Upper lobe of left lung (tissue), 6 donors: ENCODE results near the gene SUN5. TPM values are rescaled to one million over a fixed set of nuclear protein-coding genes. Genes with fewer than 3 reads are reported as not detected.

Experiments
- ATAC-seq, 2 donors: fragments of 200-7000 bp; cut with Tn5 transposase; one replicate each; pipeline ENCODE4 v1.9.1; 2022; ENCODE audit warnings: mild to moderate bottlenecking in 2 of 2, moderate library complexity in 2 of 2; ENCODE audit not compliant: low FRiP score in 2 of 2
- DNase-seq, 2 donors: peaks; one replicate each; pipeline ENCODE4 v3.0.0-alpha.2; 2019 to 2020
- H3K27ac ChIP-seq, 4 donors: fragments of 200-600 bp; sonication (generic); one replicate each; pipeline ENCODE4 v1.5.1; 2016 to 2019
- H3K27me3 ChIP-seq, 4 donors: fragments of 200-600 bp; sonication (generic); one replicate each; pipeline ENCODE4 v1.5.1; 2017 to 2019
- H3K36me3 ChIP-seq, 4 donors: fragments of 200-600 bp; sonication (generic); one replicate each; pipeline ENCODE4 v1.5.1; 2016 to 2019
- H3K4me1 ChIP-seq, 4 donors: fragments of 200-600 bp; sonication (generic); one replicate each; pipeline ENCODE4 v1.5.1; 2018 to 2019
- H3K4me3 ChIP-seq, 4 donors: fragments of 200-600 bp; sonication (generic); one replicate each; pipeline ENCODE4 v1.5.1; 2017 to 2019; ENCODE audit warnings: mild to moderate bottlenecking in 2 of 4, moderate library complexity in 1 of 4
- H3K9me3 ChIP-seq, 4 donors: fragments of 200-600 bp; sonication (generic); one replicate each; pipeline ENCODE4 v1.5.1; 2018 to 2019
- CTCF ChIP-seq, 6 experiments: fragments of 450-650 bp in 4 of 6; fragments of 200-600 bp in 2 of 6; sonication (generic) in 2 of 6; IDR thresholded peaks; one replicate each; pipeline ENCODE4 v1.5.1; 2016 to 2019; ENCODE audit warnings: antibody characterized with exemption in 6 of 6
- EP300 ChIP-seq, 4 donors: sonication (generic); formaldehyde crosslinking; IDR thresholded peaks; one replicate each; pipeline ENCODE4 v1.5.1; 2017; ENCODE audit warnings: antibody characterized with exemption in 4 of 4, control low read depth in 2 of 4
- POLR2A ChIP-seq, 4 donors: fragments of 450-650 bp; IDR thresholded peaks; one replicate each; pipeline ENCODE4 v1.5.1; 2016 to 2017; ENCODE audit warnings: antibody characterized with exemption in 4 of 4, mild to moderate bottlenecking in 2 of 4
- POLR2AphosphoS5 ChIP-seq, 2 donors: sonication (generic); formaldehyde crosslinking; IDR thresholded peaks; one replicate each; pipeline ENCODE4 v1.5.1; 2017; ENCODE audit warnings: antibody characterized with exemption in 2 of 2
- WGBS, 2 donors: methylation state at CpG; one replicate each; pipeline ENCODE4 v1.1.5; 2017 to 2018; 5-methylcytosine and 5-hydroxymethylcytosine counted together
- total RNA-seq, 6 donors: library from RNA; depleted of rRNA in 4 of 6; stranded (reverse); fragments of >200 nt in 4 of 6; gene quantifications; one replicate each; pipeline versions ENCODE4 v1.1.0 to v1.2.1, GENCODE V29; 2016 to 2021
- donor health status: DM: no; HTN: no; CAD: no; lungs with moderate emphysema.
- donor health status: DM: no; HTN: yes; CAD: no; lungs with severe emphysema.

Gene SUN5
- total RNA-seq, 6 donors from 2014 or later = not detected

DNA sequence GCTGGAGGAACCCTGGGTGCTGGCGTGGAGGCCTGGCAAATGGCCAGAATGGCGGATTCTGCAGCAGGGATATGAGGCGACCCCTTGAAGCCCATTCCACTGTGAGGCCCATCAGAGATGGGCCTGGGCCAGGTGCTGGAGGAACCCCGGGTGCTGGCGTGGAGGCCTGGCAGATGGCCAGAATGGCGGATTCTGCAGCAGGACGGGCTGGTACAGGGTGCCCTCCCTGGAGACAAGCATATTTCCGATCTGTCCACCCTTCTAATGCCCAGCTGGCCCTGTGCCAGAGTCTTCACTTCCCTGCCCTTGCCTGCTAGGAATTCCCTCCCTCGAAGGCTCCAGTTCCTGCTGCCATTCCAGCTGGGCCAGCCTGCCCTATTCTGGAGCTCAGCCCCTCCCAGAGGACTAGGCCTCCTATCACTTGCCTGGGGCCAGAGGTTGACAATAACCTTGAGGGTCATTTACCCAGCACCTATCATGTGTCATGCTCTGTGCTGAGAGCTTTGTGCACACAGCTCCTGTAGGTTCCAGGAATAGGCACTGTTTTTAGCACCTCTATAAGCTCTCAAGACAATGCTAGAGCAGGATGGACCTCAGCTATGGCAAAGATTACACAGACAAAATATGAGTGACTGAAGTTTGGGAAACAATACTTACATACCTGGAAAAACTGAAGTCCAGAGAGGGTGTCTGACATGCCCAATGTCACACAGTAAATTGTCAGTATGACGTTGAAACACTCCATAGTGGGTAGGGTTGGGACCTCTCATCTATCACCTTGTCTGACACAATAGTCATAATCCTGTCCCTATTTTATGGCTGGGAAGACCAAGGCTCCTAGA is 21.4 kb downstream of the SUN5 start:
- Histone ChIP-seq H3K4me1 (peaks cover 0 to 6% (median 0%) of the 10 kb centered on the region in 4 donors), H3K9me3 (no peaks in the 10 kb centered on the region), H3K27me3 (no peaks in the 10 kb centered on the region), H3K36me3 (no peaks in the 10 kb centered on the region), H3K27ac (no peak overlapping the region), H3K4me3 (no peak overlapping the region)
- ATAC-seq (no peak), DNase-seq (no peak)
- WGBS, 2 donors = 48 to 53% methylated on average over 5 to 10 of the region's 10 CpGs
- TF ChIP-seq POLR2A (IDR thresholded peaks at IDR 0.05) = no peak
- TF ChIP-seq CTCF (IDR thresholded peaks at IDR 0.05) = no peak
- no peak for TF ChIP-seq EP300 (IDR thresholded peaks at IDR 0.05)
- no peak for TF ChIP-seq POLR2AphosphoS5 (IDR thresholded peaks at IDR 0.05)

GRCh38 chr20:32980990-32981389 is 23.2 kb downstream of the SUN5 start:
- no peaks in the 10 kb centered on the region for H3K9me3 ChIP-seq
- no peak for DNase-seq
- H3K4me3 ChIP-seq = no peak overlapping the region
- no peak for TF ChIP-seq POLR2AphosphoS5 (IDR thresholded peaks at IDR 0.05)
- TF ChIP-seq EP300 (IDR thresholded peaks at IDR 0.05) = no peak
- TF ChIP-seq POLR2A (IDR thresholded peaks at IDR 0.05) = no peak
- TF ChIP-seq CTCF (IDR thresholded peaks at IDR 0.05) = no peak
- 84 to 86% methylated on average over 6 of the region's 6 CpGs for WGBS, 2 donors
- H3K36me3 ChIP-seq = no peaks in the 10 kb centered on the region
- ATAC-seq = no peak
- no peak overlapping the region for H3K27ac ChIP-seq
- no peaks in the 10 kb centered on the region for H3K27me3 ChIP-seq
- peaks cover 0 to 6% (median 0%) of the 10 kb centered on the region in 4 donors for H3K4me1 ChIP-seq

DNA sequence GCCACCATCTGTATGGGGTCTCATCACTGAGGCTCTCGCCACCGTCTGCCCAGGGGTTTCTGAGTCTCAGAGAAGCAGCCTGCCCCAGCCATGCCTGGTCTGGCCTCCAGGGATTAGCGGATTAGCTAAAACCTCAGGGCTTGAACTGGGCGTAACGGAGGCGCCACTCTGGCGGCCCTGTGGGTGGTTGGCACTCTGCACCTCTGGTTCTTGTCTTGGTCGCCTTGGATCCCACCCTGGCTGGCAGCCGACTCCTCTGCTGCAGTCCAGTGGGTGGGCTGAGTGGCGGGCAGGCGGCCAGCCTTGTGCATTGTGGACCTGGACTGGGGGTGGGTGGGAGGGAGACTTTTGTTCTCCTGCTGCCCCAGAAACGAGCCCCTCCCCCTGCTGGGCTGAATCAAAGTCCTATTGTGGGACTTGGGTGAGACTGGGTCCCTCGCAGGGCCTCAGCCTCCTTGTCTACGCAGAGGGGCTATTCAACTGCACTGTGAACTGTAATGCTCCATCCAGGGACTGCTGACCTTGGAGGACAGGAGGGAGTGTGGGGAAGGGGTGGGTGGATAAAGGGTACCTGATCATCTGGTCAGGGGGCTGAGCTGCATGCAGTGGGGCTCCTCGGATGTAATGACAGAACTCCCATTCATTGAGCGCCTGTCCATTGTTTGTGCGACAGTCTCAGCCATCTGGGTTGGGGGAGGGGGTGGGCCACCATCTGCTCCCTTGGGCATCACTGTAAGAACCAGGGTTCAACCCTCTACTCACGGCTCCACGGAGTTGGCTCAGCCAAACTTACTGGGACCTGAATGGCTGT is 23.9 kb downstream of the SUN5 start:
- Histone ChIP-seq H3K4me1 (peaks cover 0 to 6% (median 0%) of the 10 kb centered on the region in 4 donors), H3K9me3 (no peaks in the 10 kb centered on the region), H3K27ac (no peak overlapping the region), H3K36me3 (no peaks in the 10 kb centered on the region), H3K4me3 (no peak overlapping the region), H3K27me3 (no peaks in the 10 kb centered on the region)
- DNase-seq (no peak), ATAC-seq (no peak)
- WGBS, 2 donors = 80 to 81% methylated on average over 5 to 19 of the region's 19 CpGs
- TF ChIP-seq EP300 (IDR thresholded peaks at IDR 0.05) = no peak
- no peak for TF ChIP-seq CTCF (IDR thresholded peaks at IDR 0.05)
- no peak for TF ChIP-seq POLR2A (IDR thresholded peaks at IDR 0.05)
- TF ChIP-seq POLR2AphosphoS5 (IDR thresholded peaks at IDR 0.05) = no peak

DNA sequence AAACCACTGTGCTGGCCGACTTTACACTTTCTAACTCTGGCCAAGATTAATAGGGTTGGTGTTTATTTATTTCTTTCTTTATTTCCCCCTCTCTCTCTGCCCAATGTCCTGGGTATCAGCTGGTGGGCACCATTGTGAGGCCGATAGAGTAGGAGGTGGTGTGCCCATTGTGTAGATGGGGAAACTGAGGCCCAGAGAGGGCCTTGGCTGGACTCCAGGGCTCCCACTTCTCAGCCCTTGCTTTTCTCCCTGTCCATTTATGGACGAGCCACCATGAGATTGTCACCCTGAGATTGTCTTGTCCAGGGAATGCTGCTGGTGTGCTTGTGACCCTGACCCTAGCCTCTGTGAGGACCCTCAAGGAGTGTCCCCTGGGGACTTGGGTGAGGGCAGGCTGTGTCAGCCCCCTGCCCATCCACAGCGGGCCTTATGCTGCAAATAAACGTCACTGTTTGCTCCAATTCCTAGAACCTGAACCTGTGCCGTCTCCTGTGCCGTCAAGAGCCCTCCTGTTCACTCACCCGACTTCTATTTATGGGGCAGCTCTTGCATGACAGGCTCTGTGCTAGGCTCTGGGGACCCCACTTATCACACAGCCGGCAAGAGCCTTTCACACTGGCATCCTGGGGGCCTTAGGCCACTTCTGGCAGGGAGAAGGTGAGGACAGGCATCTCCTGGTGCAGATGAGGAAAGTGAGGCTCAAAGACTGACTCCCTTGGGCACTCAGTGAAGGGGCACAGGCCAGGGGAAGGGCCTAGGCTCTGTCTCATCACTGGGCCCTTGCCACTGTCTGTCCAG is 24.8 kb downstream of the SUN5 start:
- DNase-seq = no peak
- 69 to 82% methylated on average over 6 to 9 of the region's 9 CpGs for WGBS, 2 donors
- no peak for TF ChIP-seq POLR2AphosphoS5 (IDR thresholded peaks at IDR 0.05)
- TF ChIP-seq EP300 (IDR thresholded peaks at IDR 0.05) = no peak
- no peak for TF ChIP-seq CTCF (IDR thresholded peaks at IDR 0.05)
- no peak for TF ChIP-seq POLR2A (IDR thresholded peaks at IDR 0.05)

More for the DNA sequence above, 24.8 kb downstream of the SUN5 start:
- Histone ChIP-seq H3K27ac (no peak overlapping the region), H3K4me1 (peaks cover 0 to 6% (median 0%) of the 10 kb centered on the region in 4 donors), H3K36me3 (no peaks in the 10 kb centered on the region), H3K4me3 (no peak overlapping the region), H3K27me3 (no peaks in the 10 kb centered on the region), H3K9me3 (no peaks in the 10 kb centered on the region)
- no peak for ATAC-seq
